ENCODE data around the gene SINHCAF.
"Not testable (repeated sequence)": the region's sequence is repeated elsewhere in the genome, so short reads cannot be mapped to it uniquely, and the experiment has no call there.

SINHCAF gene

GRCh38 chr12:31261744-31262143 is 64.2 kb downstream of the SINHCAF start:
- no peak for DNase-seq (ENCODE audit: low read depth)

GRCh38 chr12:31260840-31261239 is 65.1 kb downstream of the SINHCAF start:
- no peak for DNase-seq (ENCODE audit: low read depth)

GRCh38 chr12:31259136-31259886 is 66.6 kb downstream of the SINHCAF start:
- no peak for DNase-seq (ENCODE audit: low read depth)

GRCh38 chr12:31257784-31258183 is 68.2 kb downstream of the SINHCAF start:
- no peak for DNase-seq (ENCODE audit: low read depth)

GRCh38 chr12:31251707-31252611 is 74.0 kb downstream of the SINHCAF start:
- peak; percentile 38 for DNase-seq (ENCODE audit: low read depth)

DNA sequence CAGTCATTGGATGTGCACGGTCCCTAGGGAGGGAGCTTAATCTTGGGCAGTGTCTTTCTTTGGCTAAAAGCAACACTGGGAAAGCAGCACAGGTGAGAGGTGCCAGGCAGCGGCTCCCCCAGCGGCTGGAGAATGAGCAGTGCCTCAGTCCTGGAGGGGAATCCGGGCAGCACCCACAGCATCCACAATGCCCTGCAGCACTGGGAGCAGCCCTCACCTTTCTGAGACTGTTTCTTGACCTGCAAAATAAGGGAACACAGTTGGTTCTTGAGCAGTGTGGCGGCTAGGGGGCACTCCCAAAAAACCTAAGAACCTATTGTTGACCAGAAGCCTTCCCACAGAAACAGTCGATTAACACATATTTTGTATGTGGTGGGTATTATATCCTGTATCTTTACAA is 75.8 kb downstream of the SINHCAF start:
- DNase-seq (ENCODE audit: low read depth) = no peak

GRCh38 chr12:31249356-31249755 is 76.6 kb downstream of the SINHCAF start:
- no peak for DNase-seq (ENCODE audit: low read depth)

GRCh38 chr12:31248815-31249214 is 77.1 kb downstream of the SINHCAF start:
- no peak for DNase-seq (ENCODE audit: low read depth)

- DNase-seq (ENCODE audit: low read depth) = no peak
Measured at GRCh38 chr12:31248337-31248736, 77.6 kb downstream of the SINHCAF start.

GRCh38 chr12:31246470-31246850 is 79.5 kb downstream of the SINHCAF start:
- DNase-seq (ENCODE audit: low read depth) = no peak

- DNase-seq (ENCODE audit: low read depth) = peak; percentile 12
Measured at GRCh38 chr12:31245822-31246469, 80.0 kb downstream of the SINHCAF start.

- DNase-seq (ENCODE audit: low read depth) = not testable (repeated sequence)
Measured at GRCh38 chr12:31242418-31242817, 83.5 kb downstream of the SINHCAF start.

GRCh38 chr12:31238764-31239387 is 87.1 kb downstream of the SINHCAF start:
- DNase-seq (ENCODE audit: low read depth) = peak; percentile 76

DNA sequence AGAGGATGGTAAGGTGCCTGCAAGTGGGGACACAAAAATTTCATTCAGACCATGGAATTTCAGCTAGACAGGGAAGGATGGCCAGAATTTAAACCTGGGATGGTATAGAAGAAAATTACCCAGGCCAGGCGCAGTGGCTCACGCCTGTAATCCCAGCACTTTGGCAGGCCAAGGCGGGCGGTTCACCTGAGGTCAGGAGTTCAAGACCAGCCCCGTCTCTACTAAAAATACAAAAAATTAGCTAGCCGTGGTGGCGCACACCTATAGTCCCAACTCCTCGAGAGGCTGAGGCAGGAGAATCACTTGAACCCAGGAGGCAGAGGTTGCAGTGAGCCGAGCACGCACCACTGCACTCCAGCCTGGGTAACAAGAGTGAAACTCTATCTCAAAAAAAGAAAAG is 87.6 kb downstream of the SINHCAF start:
- DNase-seq (ENCODE audit: low read depth) = not testable (repeated sequence)

DNA sequence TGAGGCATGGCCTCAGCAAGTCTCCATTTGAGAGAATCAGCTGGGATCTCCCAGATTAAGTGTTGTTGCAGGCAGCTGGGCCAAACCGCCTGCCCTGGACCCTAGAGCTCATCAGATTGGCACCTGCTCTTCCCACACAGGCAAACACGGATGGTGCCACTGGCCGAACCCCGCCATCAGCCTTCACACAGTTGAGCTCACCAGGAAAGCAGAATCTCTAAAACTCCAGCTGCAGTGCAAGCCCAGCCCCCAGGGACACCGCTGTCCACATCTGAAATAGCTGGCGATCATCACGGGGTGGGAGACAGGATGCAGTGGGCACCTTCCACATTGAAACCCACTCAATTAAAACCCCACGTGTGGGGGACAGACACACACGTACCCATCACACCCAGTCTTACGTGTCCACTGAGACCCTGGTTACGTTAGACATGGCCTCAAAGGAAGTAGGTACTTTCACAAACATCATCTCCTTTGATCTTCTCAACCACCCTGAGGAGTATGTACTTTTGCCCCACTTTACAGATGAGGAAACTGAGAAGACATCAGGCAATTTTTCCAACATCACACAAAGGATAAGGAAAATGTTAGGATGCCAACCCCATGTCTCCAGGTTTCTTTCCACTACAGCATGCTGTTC is 88.8 kb downstream of the SINHCAF start:
- DNase-seq (ENCODE audit: low read depth) = no peak

DNA sequence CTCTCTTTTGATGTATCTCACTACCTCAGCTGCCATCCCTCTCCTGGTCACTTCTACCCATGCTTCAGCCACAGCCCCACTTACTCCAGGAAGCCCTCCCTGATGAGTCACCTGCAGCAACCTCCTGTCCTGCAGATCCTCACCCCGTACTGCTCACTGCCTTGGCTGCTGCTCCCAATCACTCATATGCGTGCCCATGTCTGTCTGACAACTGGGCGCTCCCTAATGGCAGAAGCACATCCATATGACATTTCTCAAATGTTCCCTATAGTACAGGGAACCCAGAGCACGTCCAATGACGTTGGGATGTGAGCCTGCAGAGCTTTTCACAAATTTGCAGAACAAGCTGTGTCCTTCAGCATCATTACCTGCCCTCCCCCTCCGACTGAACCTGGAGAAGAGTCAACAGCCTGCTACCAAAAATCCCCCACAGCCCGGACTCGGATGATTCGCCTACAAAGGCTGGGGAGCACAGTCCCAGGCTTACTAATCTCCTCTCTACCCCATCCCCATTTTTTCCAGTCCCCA is 90.0 kb downstream of the SINHCAF start:
- DNase-seq (ENCODE audit: low read depth) = peak; percentile 34

- peak; percentile 62 for DNase-seq (ENCODE audit: low read depth)
Measured at GRCh38 chr12:31234955-31235867, 90.7 kb downstream of the SINHCAF start.

DNA sequence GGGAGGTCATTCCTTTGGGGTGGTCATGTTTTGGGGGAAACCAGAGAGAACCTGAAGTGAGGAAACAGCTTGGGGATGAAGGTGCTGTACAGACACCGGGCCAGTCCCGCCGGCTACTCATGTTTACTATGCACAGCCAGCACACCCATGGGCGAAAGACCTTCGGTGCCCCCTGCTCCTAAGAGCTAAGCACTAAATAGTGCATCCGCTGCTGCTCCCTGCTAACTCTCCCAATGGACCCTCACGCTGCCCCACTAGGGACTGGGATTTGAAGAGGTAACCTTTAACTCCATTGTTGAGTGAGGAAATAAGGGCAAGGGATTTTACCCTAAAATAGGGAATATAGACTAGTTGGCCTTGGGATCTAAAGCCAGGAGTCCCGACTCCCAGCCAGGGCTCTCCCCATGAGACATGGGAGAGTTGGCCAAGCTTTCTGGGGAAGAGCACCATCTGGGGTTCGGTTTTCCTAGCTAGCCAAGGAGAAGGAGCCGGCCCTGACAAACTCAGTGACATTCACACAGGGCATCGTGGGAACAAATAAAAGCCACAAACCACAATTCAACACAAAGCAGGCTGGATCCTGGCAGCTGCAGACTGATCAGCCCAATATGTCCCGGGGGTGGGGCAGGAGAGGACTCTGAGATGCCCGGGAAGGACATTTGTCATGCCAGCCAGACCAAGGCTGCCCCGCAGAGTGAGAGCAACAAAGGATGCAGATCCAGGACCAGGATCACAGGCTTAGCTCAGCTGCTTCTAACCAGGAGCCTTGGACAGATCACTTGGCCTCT is 91.7 kb downstream of the SINHCAF start:
- DNase-seq (ENCODE audit: low read depth) = no peak

DNA sequence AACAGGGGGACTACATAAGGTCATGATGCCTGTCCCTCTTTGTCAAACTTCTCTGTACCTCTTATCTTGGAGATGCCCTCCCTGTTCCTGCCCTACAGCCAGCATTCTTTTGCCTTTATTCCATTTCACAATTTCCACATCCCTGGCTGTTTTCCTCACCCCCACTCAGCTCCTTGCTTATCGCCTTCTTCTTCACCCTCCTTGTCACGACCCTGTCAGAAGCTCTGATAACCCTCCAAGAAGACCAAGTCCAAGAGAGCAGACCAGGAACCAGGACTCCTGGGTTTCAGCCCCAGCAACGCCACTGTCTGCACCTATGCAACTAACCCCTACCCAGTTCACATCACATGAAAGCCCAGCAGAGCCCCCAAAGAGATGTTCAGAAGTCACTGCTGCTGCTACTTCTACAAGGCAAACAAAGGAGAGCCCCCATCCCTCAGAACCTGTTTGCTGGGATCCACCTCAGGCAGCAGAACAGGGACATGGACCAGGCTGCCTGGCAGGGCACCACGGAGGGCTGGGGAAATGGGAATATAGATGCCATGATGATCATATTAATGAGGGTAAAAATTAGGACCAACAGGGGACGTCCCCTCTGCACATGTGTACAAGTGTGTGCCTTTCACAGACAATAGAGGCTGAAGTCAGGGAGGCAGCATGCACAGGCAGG is 92.8 kb downstream of the SINHCAF start:
- DNase-seq (ENCODE audit: low read depth) = no peak

Measured in ELR (cell line).